GM19397 (cell line): ENCODE measurements around the gene VSTM2L.

Experiments
- ATAC-seq: cut with Tn5 transposase; IDR thresholded peaks from one replicate; pipeline ENCODE4 v1.9.1; 2021; ENCODE audit warnings: mild to moderate bottlenecking, moderate library complexity; ENCODE audit not compliant: unreplicated experiment

Gene VSTM2L

GRCh38 chr20:37986044-37986858, 83.3 kb downstream of the VSTM2L start:
- ATAC-seq, result no peak

- ATAC-seq, result no peak
These were observed 84.1 kb downstream of the VSTM2L start for GRCh38 chr20:37986873-37987601.

GRCh38 chr20:37987602-37988290, 84.8 kb downstream of the VSTM2L start:
- no peak for ATAC-seq

- ATAC-seq, result no peak
These were observed 85.5 kb downstream of the VSTM2L start for GRCh38 chr20:37988306-37988954.

GRCh38 chr20:37989601-37990295, 86.8 kb downstream of the VSTM2L start:
- ATAC-seq, result no peak

GRCh38 chr20:37990571-37991151, 87.7 kb downstream of the VSTM2L start:
- ATAC-seq, result peak; percentile 87

- no peak for ATAC-seq
These were observed 88.4 kb downstream of the VSTM2L start for GRCh38 chr20:37991157-37991866.

- no peak for ATAC-seq
These were observed 89.0 kb downstream of the VSTM2L start for GRCh38 chr20:37991908-37992307.

- no peak for ATAC-seq
These were observed 90.0 kb downstream of the VSTM2L start for GRCh38 chr20:37992802-37993409.

GRCh38 chr20:37994512-37994911, 91.6 kb downstream of the VSTM2L start:
- ATAC-seq, result no peak
